GM12878 (cell line): Measurements from ENCODE around the gene RNF11. TPM values are rescaled to one million over a fixed set of nuclear protein-coding genes. Genes with fewer than 3 reads are reported as not detected.

Source experiments
- GABPA ChIP-seq: IDR thresholded peaks from 2 replicates; pipeline ENCODE4 v1.6.1; 2014; ENCODE audit warnings: antibody characterized with exemption, low read depth, mild to moderate bottlenecking, inconsistent platforms
- MEF2B ChIP-seq: fragments of 450-650 bp; IDR thresholded peaks from 2 replicates; pipeline ENCODE4 v1.6.1; 2018; ENCODE audit warnings: mild to moderate bottlenecking, moderate library complexity; ENCODE audit not compliant: partially characterized antibody, poor library complexity, severe bottlenecking
- SP1 ChIP-seq: IDR thresholded peaks from one replicate; pipeline ENCODE4 v1.6.1; 2011; ENCODE audit warnings: low read depth, low read length
- polyA plus RNA-seq, 11 experiments: library from polyadenylated mRNA; depleted of rRNA in 4 of 11; unstranded in 6 of 11; stranded (reverse) in 5 of 11; fragments of >200 nt; fragmentation: Nextera tagmentation in 4 of 11; fragmentation: Illumina TruSeq in 1 of 11; extraction: Ambion mirVana in 4 of 11; extraction: Trizol in 1 of 11; gene quantifications; 1 replicate in 1 of 11; 2 replicates in 10 of 11; pipeline versions ENCODE4 v1.2.1 to v1.2.3, GENCODE V29; 2011 to 2016; ENCODE audit warnings: inconsistent platforms in 2 of 11, missing spikeins in 2 of 11, low read depth in 1 of 11
- total RNA-seq, 4 experiments: library from RNA; depleted of rRNA in 3 of 4; stranded (reverse); fragments of >200 nt in 3 of 4; fragmentation: Illumina TruSeq in 1 of 4; extraction: Trizol in 1 of 4; gene quantifications; 2 replicates each; pipeline versions ENCODE4 v1.2.1 to v1.2.3, GENCODE V29; 2013 to 2021
- TF ChIP-seq, protein P1 (sequence below): fragments of 450-650 bp; conservative IDR thresholded peaks from 2 replicates; pipeline ENCODE4 v1.6.1; 2017; ENCODE audit warnings: mild to moderate bottlenecking, moderate library complexity
- TF ChIP-seq, protein P2 (sequence below): fragments of 450-650 bp; formaldehyde crosslinking; IDR thresholded peaks from 2 replicates; pipeline ENCODE4 v1.4.0; 2020; ENCODE audit warnings: mild to moderate bottlenecking, moderate library complexity
- TF ChIP-seq, protein P3 (sequence below): IDR thresholded peaks from 2 replicates; pipeline ENCODE4 v1.6.1; 2011; ENCODE audit warnings: borderline replicate concordance, low read depth, mild to moderate bottlenecking, moderate library complexity, mixed read lengths, low read length; ENCODE audit not compliant: insufficient read depth; ENCODE audit errors: extremely low read length

The RNF11 gene
- total and polyA plus RNA-seq, 10 of the 15 experiments (the other 5 are each of a cell fraction or from before 2014, with no cell fraction given), result 9.5 to 43.6 (median 32.3) TPM

DNA sequence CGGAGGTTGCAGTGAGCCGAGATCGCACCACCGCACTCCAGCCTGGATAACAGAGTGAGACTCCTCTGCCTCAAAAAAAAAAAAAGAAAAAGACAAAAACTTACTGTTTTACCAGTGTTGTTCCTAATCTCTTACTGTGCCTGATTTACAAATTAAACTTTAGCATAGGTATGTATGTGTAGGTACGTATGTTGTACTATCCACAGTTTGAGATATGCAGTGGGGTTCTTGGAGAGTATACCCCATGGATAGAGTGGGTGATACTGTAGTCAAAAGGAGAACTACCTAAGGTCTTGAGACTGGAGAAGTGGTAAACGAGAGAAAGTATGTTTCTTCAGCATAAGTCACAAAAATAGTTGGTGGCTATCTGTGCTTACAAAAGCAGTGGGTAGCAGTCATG, 38.6 kb downstream of the RNF11 start (continued):
- no peak for TF ChIP-seq MEF2B
- TF ChIP-seq, protein P1, sequence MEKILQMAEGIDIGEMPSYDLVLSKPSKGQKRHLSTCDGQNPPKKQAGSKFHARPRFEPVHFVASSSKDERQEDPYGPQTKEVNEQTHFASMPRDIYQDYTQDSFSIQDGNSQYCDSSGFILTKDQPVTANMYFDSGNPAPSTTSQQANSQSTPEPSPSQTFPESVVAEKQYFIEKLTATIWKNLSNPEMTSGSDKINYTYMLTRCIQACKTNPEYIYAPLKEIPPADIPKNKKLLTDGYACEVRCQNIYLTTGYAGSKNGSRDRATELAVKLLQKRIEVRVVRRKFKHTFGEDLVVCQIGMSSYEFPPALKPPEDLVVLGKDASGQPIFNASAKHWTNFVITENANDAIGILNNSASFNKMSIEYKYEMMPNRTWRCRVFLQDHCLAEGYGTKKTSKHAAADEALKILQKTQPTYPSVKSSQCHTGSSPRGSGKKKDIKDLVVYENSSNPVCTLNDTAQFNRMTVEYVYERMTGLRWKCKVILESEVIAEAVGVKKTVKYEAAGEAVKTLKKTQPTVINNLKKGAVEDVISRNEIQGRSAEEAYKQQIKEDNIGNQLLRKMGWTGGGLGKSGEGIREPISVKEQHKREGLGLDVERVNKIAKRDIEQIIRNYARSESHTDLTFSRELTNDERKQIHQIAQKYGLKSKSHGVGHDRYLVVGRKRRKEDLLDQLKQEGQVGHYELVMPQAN, result no peak
- TF ChIP-seq, protein P2, sequence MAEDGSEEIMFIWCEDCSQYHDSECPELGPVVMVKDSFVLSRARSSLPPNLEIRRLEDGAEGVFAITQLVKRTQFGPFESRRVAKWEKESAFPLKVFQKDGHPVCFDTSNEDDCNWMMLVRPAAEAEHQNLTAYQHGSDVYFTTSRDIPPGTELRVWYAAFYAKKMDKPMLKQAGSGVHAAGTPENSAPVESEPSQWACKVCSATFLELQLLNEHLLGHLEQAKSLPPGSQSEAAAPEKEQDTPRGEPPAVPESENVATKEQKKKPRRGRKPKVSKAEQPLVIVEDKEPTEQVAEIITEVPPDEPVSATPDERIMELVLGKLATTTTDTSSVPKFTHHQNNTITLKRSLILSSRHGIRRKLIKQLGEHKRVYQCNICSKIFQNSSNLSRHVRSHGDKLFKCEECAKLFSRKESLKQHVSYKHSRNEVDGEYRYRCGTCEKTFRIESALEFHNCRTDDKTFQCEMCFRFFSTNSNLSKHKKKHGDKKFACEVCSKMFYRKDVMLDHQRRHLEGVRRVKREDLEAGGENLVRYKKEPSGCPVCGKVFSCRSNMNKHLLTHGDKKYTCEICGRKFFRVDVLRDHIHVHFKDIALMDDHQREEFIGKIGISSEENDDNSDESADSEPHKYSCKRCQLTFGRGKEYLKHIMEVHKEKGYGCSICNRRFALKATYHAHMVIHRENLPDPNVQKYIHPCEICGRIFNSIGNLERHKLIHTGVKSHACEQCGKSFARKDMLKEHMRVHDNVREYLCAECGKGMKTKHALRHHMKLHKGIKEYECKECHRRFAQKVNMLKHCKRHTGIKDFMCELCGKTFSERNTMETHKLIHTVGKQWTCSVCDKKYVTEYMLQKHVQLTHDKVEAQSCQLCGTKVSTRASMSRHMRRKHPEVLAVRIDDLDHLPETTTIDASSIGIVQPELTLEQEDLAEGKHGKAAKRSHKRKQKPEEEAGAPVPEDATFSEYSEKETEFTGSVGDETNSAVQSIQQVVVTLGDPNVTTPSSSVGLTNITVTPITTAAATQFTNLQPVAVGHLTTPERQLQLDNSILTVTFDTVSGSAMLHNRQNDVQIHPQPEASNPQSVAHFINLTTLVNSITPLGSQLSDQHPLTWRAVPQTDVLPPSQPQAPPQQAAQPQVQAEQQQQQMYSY (CRISPR knock-in tag), result no peak
- TF ChIP-seq, protein P3, sequence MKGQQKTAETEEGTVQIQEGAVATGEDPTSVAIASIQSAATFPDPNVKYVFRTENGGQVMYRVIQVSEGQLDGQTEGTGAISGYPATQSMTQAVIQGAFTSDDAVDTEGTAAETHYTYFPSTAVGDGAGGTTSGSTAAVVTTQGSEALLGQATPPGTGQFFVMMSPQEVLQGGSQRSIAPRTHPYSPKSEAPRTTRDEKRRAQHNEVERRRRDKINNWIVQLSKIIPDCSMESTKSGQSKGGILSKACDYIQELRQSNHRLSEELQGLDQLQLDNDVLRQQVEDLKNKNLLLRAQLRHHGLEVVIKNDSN, result no peak
- TF ChIP-seq GABPA, result no peak
- TF ChIP-seq SP1, result no peak
